Epidermal melanocyte (primary cell): ENCODE data around the gene SERF2.
A peak's percentile ranks its signal among the peaks of the same experiment; 100 is the strongest.
"Not testable (repeated sequence)": the region's sequence is repeated elsewhere in the genome, so short reads cannot be mapped to it uniquely, and the experiment has no call there.

ENCODE experiments used
- DNase-seq: peaks from one replicate; pipeline ENCODE4 v3.0.0; 2011; ENCODE audit warnings: low spot score; ENCODE audit not compliant: insufficient read length

Gene SERF2

GRCh38 chr15:43791993-43792760 is at the start of gene SERF2:
TSS of gene SERF2 (plus strand) at chr15:43792320. CDS start at chr15:43792377, 57 bp downstream.
- DNase-seq, result peak; percentile 99

- peak; percentile 90 for DNase-seq
Measured at GRCh38 chr15:43746245-43746902, 45.7 kb upstream of the SERF2 start, which contains the start of gene PDIA3. TSS of gene PDIA3 (plus strand) at chr15:43746438. CDS start at chr15:43746540, 102 bp downstream.

GRCh38 chr15:43746903-43747309 is 45.2 kb upstream of the SERF2 start:
- DNase-seq, result not testable (repeated sequence)

GRCh38 chr15:43748376-43748775 is 43.7 kb upstream of the SERF2 start:
- DNase-seq, result no peak

GRCh38 chr15:43749690-43750345 is 42.3 kb upstream of the SERF2 start:
- DNase-seq, result no peak

- DNase-seq, result no peak
Measured at GRCh38 chr15:43751885-43752284, 40.2 kb upstream of the SERF2 start.

GRCh38 chr15:43762824-43763223 is 29.3 kb upstream of the SERF2 start:
- DNase-seq, result no peak

- no peak for DNase-seq
Measured at GRCh38 chr15:43763819-43764446, 28.2 kb upstream of the SERF2 start.

- DNase-seq, result peak; percentile 44
Measured at GRCh38 chr15:43769584-43770228, 22.4 kb upstream of the SERF2 start.

- DNase-seq, result no peak
Measured at GRCh38 chr15:43771816-43772215, 20.3 kb upstream of the SERF2 start.

- no peak for DNase-seq
Measured at GRCh38 chr15:43772624-43773023, 19.5 kb upstream of the SERF2 start.

- DNase-seq, result no peak
Measured at GRCh38 chr15:43774062-43774461, 18.1 kb upstream of the SERF2 start.

GRCh38 chr15:43775411-43775965 is 16.6 kb upstream of the SERF2 start:
- no peak for DNase-seq

- DNase-seq, result no peak
Measured at GRCh38 chr15:43776101-43776717, 15.9 kb upstream of the SERF2 start.

GRCh38 chr15:43776718-43777266 is 15.3 kb upstream of the SERF2 start, which contains the start of gene ELL3:
TSS of gene ELL3 (minus strand) at chr15:43776966. CDS start at chr15:43776901, 65 bp downstream.
- DNase-seq, result no peak

- no peak for DNase-seq
Measured at GRCh38 chr15:43777267-43777914, 14.7 kb upstream of the SERF2 start.

GRCh38 chr15:43779016-43779415 is 13.1 kb upstream of the SERF2 start:
- no peak for DNase-seq

- DNase-seq, result no peak
Measured at GRCh38 chr15:43789409-43789808, 2.7 kb upstream of the SERF2 start.

GRCh38 chr15:43792761-43793476 is 799 bp downstream of the SERF2 start:
- no peak for DNase-seq
